GM23248 (cell line): ENCODE measurements around the gene STYXL2. TPM values are rescaled to one million over a fixed set of nuclear protein-coding genes. Genes with fewer than 3 reads are reported as not detected.

Source experiments
- DNase-seq: peaks from one replicate; pipeline ENCODE4 v3.0.0-alpha.2; 2015
- H2AFZ ChIP-seq: fragments of 200-600 bp; sonication (generic); 2 replicates; pipeline ENCODE4 v1.6.1; 2016; ENCODE audit warnings: antibody characterized with exemption
- H3F3A ChIP-seq: fragments of 200-600 bp; sonication (generic); 2 replicates; pipeline ENCODE4 v1.6.1; 2016; ENCODE audit warnings: mild to moderate bottlenecking, antibody characterized with exemption, mixed run types; ENCODE audit not compliant: insufficient read depth
- H3K27ac ChIP-seq: fragments of 200-600 bp; sonication (generic); 2 replicates; pipeline ENCODE4 v1.5.1; 2016; ENCODE audit warnings: mild to moderate bottlenecking
- H3K27me3 ChIP-seq: fragments of 200-600 bp; sonication (generic); replicated peaks from 2 replicates; pipeline ENCODE4 v1.6.1; 2016; ENCODE audit warnings: mild to moderate bottlenecking; ENCODE audit not compliant: insufficient read depth
- H3K36me3 ChIP-seq: fragments of 200-600 bp; sonication (generic); 2 replicates; pipeline ENCODE4 v1.6.1; 2016; ENCODE audit warnings: low read depth, mild to moderate bottlenecking
- H3K4me1 ChIP-seq: fragments of 200-600 bp; sonication (generic); 2 replicates; pipeline ENCODE4 v1.6.1; 2016; ENCODE audit warnings: mild to moderate bottlenecking; ENCODE audit not compliant: insufficient read depth
- H3K4me2 ChIP-seq: fragments of 200-600 bp; sonication (generic); one replicate; pipeline ENCODE4 v1.6.1; 2016; ENCODE audit warnings: mild to moderate bottlenecking; ENCODE audit not compliant: unreplicated experiment
- H3K4me3 ChIP-seq: fragments of 200-600 bp; sonication (generic); 2 replicates; pipeline ENCODE4 v1.5.1; 2016; ENCODE audit warnings: mild to moderate bottlenecking
- H3K79me2 ChIP-seq: fragments of 200-600 bp; sonication (generic); 2 replicates; pipeline ENCODE4 v1.6.1; 2016; ENCODE audit warnings: mild to moderate bottlenecking; ENCODE audit not compliant: insufficient read depth
- H3K9ac ChIP-seq: fragments of 200-600 bp; sonication (generic); 2 replicates; pipeline ENCODE4 v1.6.1; 2016; ENCODE audit warnings: mild to moderate bottlenecking
- H3K9me2 ChIP-seq: fragments of 200-600 bp; sonication (generic); 2 replicates; pipeline ENCODE4 v1.6.1; 2016; ENCODE audit warnings: mixed run types, mild to moderate bottlenecking, moderate library complexity; ENCODE audit not compliant: insufficient read depth
- H3K9me3 ChIP-seq: fragments of 200-600 bp; sonication (generic); one replicate; pipeline ENCODE4 v1.6.1; 2017; ENCODE audit warnings: low read depth
- H4K20me1 ChIP-seq: fragments of 200-600 bp; sonication (generic); 2 replicates; pipeline ENCODE4 v1.6.0; 2016; ENCODE audit not compliant: insufficient read depth
- EZH2 ChIP-seq: fragments of 200-600 bp; sonication (generic); IDR thresholded peaks from 2 replicates; pipeline ENCODE4 v1.6.1; 2018; ENCODE audit warnings: antibody characterized with exemption, mild to moderate bottlenecking; ENCODE audit not compliant: insufficient read depth, poor library complexity, severe bottlenecking
- EZH2phosphoT487 ChIP-seq: fragments of 200-600 bp; sonication (generic); IDR thresholded peaks from 2 replicates; pipeline ENCODE4 v1.6.1; 2018; ENCODE audit warnings: antibody characterized with exemption, moderate library complexity, mild to moderate bottlenecking, low read depth; ENCODE audit not compliant: insufficient read depth
- WGBS, 2 experiments: methylation state at CpG; one replicate each; pipeline ENCODE4 v1.1.6; 2015 to 2017; ENCODE audit warnings: low lambda C conversion rate in 2 of 2, low coverage in 1 of 2; ENCODE audit errors: missing lambda C conversion rate in 2 of 2; 5-methylcytosine and 5-hydroxymethylcytosine counted together
- in situ Hi-C: fragments of 300-500 bp; cut with MboI; formaldehyde crosslinking; loops from 2 replicates; pipeline ENCODE4 v1.15.0; 2020
- polyA plus RNA-seq: library from polyadenylated mRNA; unstranded; fragments of >200 nt; fragmentation: Nextera tagmentation; extraction: Ambion mirVana; gene quantifications from 2 replicates; pipeline ENCODE4 v1.2.1, GENCODE V29; 2016
- total RNA-seq: library from RNA; depleted of rRNA; stranded (reverse); fragments of >200 nt; shearing (Covaris generic); gene quantifications from 2 replicates; pipeline ENCODE4 v1.2.3, GENCODE V29; 2014

The STYXL2 gene
- total and polyA plus RNA-seq, 2 experiments from 2014 or later: not detected

DNA sequence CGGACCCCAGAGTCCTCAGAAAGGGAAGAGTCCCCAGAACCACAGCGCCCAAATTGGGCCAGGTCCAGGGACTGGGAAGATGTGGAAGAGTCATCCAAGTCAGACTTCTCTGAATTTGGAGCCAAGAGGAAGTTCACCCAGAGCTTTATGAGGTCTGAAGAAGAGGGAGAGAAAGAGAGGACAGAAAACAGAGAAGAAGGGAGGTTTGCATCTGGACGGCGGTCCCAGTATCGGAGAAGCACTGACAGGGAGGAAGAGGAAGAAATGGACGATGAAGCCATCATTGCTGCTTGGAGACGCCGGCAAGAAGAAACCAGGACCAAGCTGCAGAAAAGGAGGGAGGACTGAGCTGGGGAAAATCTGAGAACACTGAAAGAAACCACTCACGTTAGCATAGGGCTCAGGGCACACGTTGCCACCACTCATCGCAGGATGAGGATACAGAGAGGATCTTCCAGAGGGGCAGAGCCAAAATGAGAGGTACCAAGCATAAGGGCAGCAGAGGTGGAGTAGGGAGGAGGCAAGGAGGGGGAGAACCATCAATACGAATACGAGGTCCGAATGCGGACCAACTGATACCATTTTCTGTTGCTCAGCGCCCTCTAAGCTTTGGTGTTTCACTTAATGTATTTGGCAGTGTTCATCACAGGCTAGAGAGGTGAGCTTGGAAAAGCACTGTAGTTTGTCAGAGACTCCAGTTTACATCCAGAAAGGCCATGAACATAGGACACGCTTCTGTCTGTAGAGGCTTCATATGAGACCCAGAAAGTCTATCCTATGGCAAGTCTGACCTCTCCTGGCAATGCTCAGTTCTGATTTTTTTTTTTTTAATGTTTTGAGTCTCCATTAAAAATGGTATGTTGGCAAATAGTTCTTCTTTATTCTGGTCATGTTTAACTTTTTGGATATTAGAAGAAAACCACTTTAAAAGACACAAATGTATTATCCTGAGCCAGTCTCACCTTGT, 34.7 kb downstream of the STYXL2 start:
- TF ChIP-seq EZH2 (no peak), EZH2phosphoT487 (no peak)
- H4K20me1 ChIP-seq: no peaks in the 10 kb centered on the region
- peaks cover 20% of the 10 kb centered on the region; the same call in 1 of the 2 replicates for H3K27me3 ChIP-seq
- no peak overlapping the region for H3K27ac ChIP-seq
- H2AFZ ChIP-seq: no peak overlapping the region
- 63 to 69% methylated on average over 17 of the region's 17 CpGs for WGBS, 2 experiments
- H3K36me3 ChIP-seq: no peaks in the 10 kb centered on the region
- H3K4me2 ChIP-seq: no peak overlapping the region
- H3K4me3 ChIP-seq: no peak overlapping the region
- in situ Hi-C loops: no loop called here
- H3K9ac ChIP-seq: no peak overlapping the region
- no peaks in the 10 kb centered on the region for H3F3A ChIP-seq
- H3K4me1 ChIP-seq: no peaks in the 10 kb centered on the region
- no peaks in the 10 kb centered on the region for H3K9me2 ChIP-seq
- H3K9me3 ChIP-seq: no peaks in the 10 kb centered on the region
- no peak for DNase-seq
- no peaks in the 10 kb centered on the region for H3K79me2 ChIP-seq

DNA sequence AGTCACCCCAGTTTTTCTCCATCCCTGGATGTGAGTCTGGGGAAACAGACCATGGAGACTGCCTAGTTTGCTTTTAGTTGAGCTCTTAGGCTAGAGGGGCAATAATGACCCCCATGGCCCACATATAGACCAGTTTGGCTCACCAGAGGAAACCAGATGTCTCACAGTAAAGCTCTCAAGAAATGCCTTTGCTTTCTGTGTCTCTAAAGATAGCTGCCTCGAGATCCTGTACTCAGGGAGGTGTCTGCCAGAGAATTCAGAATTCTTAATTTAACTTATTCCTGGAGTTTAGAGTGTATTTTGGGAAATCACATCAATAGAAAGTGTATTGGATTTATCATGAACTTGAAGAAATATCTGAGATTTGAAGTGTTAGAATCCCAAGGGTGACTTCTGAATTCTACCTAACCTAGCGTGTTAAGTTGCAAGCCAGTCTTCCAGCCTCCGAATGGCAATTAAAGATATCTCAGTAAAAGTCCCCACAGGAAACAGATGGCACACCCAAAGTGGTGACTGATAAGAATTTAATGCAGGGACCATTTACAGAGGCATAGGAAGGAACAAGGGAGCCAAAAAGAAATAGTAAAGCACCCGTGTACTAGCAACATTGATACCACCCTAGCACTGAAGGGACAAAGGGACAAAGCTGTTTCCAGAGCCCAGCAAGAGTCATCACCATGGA, 37.1 kb downstream of the STYXL2 start:
- WGBS, 2 experiments: 37 to 47% methylated on average over 4 of the region's 4 CpGs
- H3K4me2 ChIP-seq: no peak overlapping the region
- H3K4me1 ChIP-seq: 0 out of 2 replicates have a peak, but pooled peaks cover 2% of the 10 kb centered on the region
- in situ Hi-C loops: no loop called here
- H3K27me3 ChIP-seq: peaks cover 37% of the 10 kb centered on the region; the same call in 1 of the 2 replicates
- H2AFZ ChIP-seq: no peak overlapping the region
- H3F3A ChIP-seq: no peaks in the 10 kb centered on the region
- no peaks in the 10 kb centered on the region for H3K36me3 ChIP-seq
- no peaks in the 10 kb centered on the region for H4K20me1 ChIP-seq
- H3K4me3 ChIP-seq: no peak overlapping the region
- H3K9me3 ChIP-seq: no peaks in the 10 kb centered on the region
- no peak overlapping the region for H3K27ac ChIP-seq
- H3K9ac ChIP-seq: no peak overlapping the region
- TF ChIP-seq EZH2phosphoT487: no peak
- TF ChIP-seq EZH2: no peak
- no peak for DNase-seq
- H3K9me2 ChIP-seq: no peaks in the 10 kb centered on the region
- H3K79me2 ChIP-seq: no peaks in the 10 kb centered on the region

GRCh38 chr1:167132301-167133010, 38.6 kb downstream of the STYXL2 start:
- no peaks in the 10 kb centered on the region for H3K9me2 ChIP-seq
- no peak for TF ChIP-seq EZH2phosphoT487
- no peak for TF ChIP-seq EZH2
- no peaks in the 10 kb centered on the region for H3K9me3 ChIP-seq
- no peak overlapping the region for H2AFZ ChIP-seq
- H3K79me2 ChIP-seq: no peaks in the 10 kb centered on the region
- WGBS, 2 experiments: 48 to 49% methylated on average over 8 of the region's 8 CpGs
- in situ Hi-C loops: no loop called here
- no peaks in the 10 kb centered on the region for H3F3A ChIP-seq
- H3K36me3 ChIP-seq: no peaks in the 10 kb centered on the region
- H3K27ac ChIP-seq: no peak overlapping the region
- no peak overlapping the region for H3K9ac ChIP-seq
- no peaks in the 10 kb centered on the region for H4K20me1 ChIP-seq
- 0 out of 2 replicates have a peak, but pooled peaks cover 3% of the 10 kb centered on the region for H3K4me1 ChIP-seq
- peaks cover 37% of the 10 kb centered on the region; the same call in 1 of the 2 replicates for H3K27me3 ChIP-seq
- no peak for DNase-seq
- H3K4me3 ChIP-seq: no peak overlapping the region
- H3K4me2 ChIP-seq: no peak overlapping the region

GRCh38 chr1:167135281-167135840, 41.5 kb downstream of the STYXL2 start:
- in situ Hi-C loops: no loop called here
- H3K27ac ChIP-seq: no peak overlapping the region
- no peaks in the 10 kb centered on the region for H3K36me3 ChIP-seq
- H3K27me3 ChIP-seq: peaks cover 20% of the 10 kb centered on the region; the same call in 1 of the 2 replicates
- no peaks in the 10 kb centered on the region for H3K79me2 ChIP-seq
- no peak overlapping the region for H3K4me2 ChIP-seq
- H3K9ac ChIP-seq: no peak overlapping the region
- no peak for TF ChIP-seq EZH2
- no peak for TF ChIP-seq EZH2phosphoT487
- no peak for DNase-seq
- no peaks in the 10 kb centered on the region for H4K20me1 ChIP-seq
- no peaks in the 10 kb centered on the region for H3F3A ChIP-seq
- H3K9me3 ChIP-seq: no peaks in the 10 kb centered on the region
- H2AFZ ChIP-seq: no peak overlapping the region
- 0 out of 2 replicates have a peak, but pooled peaks cover 3% of the 10 kb centered on the region for H3K4me1 ChIP-seq
- 16 to 21% methylated on average over 4 of the region's 4 CpGs for WGBS, 2 experiments
- H3K4me3 ChIP-seq: no peak overlapping the region
- H3K9me2 ChIP-seq: no peaks in the 10 kb centered on the region
